ENCODE measurements around the gene NOP53.
"Not testable (repeated sequence)": the region's sequence is repeated elsewhere in the genome, so short reads cannot be mapped to it uniquely, and the experiment has no call there.

The NOP53 gene

DNA sequence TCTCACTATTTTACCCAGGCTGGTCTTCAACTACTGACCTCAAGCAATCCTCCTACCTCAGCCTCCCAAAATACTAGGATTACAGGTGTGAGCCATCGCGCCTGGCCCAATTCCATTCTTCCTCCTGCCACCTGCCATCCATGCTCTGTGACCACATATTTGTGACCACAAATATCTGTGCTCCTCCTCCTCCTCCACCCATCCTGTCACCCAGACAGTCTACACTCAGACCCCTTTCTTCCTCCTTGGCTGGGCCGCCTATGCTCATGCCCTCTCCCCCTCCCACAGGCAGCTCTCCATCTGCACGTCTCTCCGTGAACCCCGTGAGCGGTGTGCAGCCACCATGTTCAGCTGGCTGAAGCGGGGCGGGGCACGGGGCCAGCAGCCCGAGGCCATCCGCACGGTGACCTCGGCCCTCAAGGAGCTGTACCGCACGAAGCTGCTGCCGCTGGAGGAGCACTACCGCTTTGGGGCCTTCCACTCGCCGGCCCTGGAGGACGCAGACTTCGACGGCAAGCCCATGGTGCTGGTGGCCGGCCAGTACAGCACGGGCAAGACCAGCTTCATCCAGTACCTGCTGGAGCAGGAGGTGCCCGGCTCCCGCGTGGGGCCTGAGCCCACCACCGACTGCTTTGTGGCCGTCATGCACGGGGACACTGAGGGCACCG lies 28.9 kb upstream of the NOP53 start:
- no peak for DNase-seq (ENCODE audit: low read depth, low spot score)
- TF ChIP-seq, protein P1, sequence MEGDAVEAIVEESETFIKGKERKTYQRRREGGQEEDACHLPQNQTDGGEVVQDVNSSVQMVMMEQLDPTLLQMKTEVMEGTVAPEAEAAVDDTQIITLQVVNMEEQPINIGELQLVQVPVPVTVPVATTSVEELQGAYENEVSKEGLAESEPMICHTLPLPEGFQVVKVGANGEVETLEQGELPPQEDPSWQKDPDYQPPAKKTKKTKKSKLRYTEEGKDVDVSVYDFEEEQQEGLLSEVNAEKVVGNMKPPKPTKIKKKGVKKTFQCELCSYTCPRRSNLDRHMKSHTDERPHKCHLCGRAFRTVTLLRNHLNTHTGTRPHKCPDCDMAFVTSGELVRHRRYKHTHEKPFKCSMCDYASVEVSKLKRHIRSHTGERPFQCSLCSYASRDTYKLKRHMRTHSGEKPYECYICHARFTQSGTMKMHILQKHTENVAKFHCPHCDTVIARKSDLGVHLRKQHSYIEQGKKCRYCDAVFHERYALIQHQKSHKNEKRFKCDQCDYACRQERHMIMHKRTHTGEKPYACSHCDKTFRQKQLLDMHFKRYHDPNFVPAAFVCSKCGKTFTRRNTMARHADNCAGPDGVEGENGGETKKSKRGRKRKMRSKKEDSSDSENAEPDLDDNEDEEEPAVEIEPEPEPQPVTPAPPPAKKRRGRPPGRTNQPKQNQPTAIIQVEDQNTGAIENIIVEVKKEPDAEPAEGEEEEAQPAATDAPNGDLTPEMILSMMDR (IDR thresholded peaks at IDR 0.05; ENCODE audit: insufficient read depth, low read length, missing control alignments), result no peak
- CTCF ChIA-PET, result interaction anchor here (1.3 to 23.7 kb wide), 8 partner anchors 9 to 281 kb away, joined by 4 to 867 read pairs (median 33); partner anchors contain the start of gene NOP53
- POLR2A ChIA-PET, result interaction anchor here (0.7 to 3.6 kb wide), 5 partner anchors 8 to 29 kb away, joined by 3 to 75 read pairs (median 5); partner anchors contain the start of gene NOP53
- peak overlapping the region; percentile 9 for H3K4me3 ChIP-seq (ENCODE audit: low read depth, low read length)

DNA sequence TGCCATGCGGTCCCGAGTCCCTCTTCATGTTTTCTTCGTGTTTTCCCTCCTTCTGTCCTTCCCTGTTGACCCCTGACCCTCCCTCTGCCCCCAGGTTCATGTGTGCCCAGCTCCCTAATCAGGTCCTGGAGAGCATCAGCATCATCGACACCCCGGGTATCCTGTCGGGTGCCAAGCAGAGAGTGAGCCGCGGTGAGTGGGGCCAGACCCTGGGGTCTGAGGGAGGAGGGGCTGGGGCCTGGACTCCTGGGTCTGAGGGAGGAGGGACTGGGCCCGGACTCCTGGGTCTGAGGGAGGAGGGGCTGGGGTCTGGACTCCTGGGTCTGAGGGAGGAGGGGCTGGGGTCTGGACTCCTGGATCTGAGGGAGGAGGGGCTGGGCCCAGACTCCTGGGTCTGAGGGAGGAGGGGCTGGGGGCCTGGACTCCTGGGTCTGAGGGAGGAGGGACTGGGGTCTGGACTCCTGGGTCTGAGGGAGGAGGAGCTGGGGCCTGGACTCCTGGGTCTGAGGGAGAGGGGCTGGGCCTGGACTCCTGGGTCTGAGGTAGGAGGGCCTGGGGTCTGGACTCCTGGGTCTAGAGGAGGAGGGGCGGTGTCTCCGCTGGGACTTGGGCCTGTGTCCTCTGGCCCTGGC lies 26.8 kb upstream of the NOP53 start:
- peak overlapping the region; percentile 31 for H3K4me3 ChIP-seq (ENCODE audit: low read depth, low read length)
- POLR2A ChIA-PET, result interaction anchor here (0.9 to 3.6 kb wide), 10 partner anchors 8 to 39 kb away, joined by 3 to 75 read pairs (median 5); partner anchors contain the start of gene NOP53
- not testable (repeated sequence) for DNase-seq (ENCODE audit: low read depth, low spot score)
- CTCF ChIA-PET, result interaction anchor here (0.7 to 23.7 kb wide), 6 partner anchors 11 to 283 kb away, joined by 3 to 867 read pairs (median 10); partner anchors contain the start of gene NOP53

DNA sequence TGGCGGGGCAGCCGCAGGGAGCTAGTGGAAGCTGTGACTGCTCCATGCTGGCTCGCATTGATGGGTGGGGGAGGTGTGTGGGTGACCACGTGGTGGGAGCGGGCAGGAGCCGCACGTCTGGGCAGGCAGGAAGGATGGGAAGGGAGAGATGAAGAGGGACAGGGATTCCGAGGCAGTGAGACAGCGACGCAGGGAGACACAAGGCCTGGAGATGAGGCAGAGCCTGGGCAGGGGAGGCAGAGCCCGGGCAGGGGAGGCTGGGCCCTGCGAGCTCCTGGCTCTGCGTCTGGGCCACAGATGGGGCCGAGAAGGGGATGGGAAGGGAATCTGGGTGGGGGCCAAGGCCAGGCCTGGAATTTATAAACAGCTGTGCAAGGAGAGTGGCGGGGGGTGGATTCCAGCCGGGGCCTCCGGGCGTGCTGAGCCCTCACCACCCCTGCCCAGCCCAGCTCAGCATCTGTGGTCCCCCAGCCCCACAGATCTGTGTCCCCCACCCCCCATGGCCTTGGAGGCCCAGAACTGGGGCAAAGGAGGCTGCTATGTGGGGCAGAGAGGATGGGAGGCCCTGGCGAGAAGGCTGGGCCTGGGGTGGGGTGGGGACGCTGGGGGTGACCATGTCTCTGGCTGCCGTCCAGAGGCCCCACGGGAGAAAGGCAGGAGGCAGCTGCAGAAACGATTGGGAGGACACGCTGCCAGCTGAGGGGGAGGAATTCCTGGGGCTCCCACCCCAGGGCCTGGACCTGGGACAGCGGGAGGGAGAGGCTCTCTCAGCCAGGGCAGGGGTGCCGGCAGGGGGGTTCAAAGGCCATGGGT lies 26.1 kb upstream of the NOP53 start:
- ChIA-PET POLR2A (interaction anchor here (0.6 to 3.6 kb wide), 11 partner anchors 8 to 291 kb away, joined by 3 to 75 read pairs (median 5); partner anchors contain the start of gene NOP53), CTCF (interaction anchor here (0.7 to 4.2 kb wide), 6 partner anchors 10 to 283 kb away, joined by 3 to 20 read pairs (median 4); partner anchors contain the start of gene NOP53)
- TF ChIP-seq, protein P1 (IDR thresholded peaks at IDR 0.05; ENCODE audit: insufficient read depth, low read length, missing control alignments), result no peak
- H3K4me3 ChIP-seq (ENCODE audit: low read depth, low read length), result peak overlapping the region; percentile 46
- peak; percentile 98 for DNase-seq (ENCODE audit: low read depth, low spot score)

DNA sequence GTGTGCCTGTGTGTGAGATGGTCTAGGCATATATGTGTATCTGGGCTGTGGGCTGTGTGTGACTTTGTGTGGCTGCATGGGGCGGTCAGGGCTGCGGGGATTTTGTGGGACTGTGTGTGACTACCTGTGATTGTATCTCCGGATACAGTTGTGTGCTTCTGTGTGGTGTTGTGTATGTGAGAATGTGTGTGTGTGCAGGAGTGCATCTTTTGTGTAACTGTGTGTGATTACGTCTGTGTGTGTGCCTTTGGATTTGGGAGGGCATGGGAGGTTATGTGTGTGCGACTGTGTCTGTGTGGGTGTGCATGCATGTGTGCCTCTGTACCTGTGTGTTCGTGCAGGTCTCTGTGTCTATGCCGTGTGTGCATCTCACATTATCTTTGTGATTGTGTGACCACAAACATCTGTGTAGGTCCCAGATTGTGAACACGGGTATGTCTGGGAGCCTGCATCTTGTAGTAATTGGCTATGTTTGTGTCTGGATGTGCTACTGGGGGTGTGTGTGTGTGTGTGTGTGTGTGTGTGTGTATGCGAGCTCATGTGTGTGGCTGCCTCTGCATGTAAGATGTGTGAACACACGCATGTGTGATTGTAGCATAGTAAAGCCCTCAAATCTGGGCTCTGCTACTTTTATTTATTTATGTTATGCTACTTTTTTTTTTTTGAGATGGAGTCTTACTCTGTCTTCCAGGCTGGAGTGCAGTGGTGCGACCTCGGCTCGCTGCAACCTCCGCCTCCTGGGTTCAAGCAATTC lies 24.5 kb upstream of the NOP53 start:
- ChIA-PET CTCF (interaction anchor here (1.8 kb wide), 1 partner anchor 8 kb away, joined by 5 read pairs; no protein-coding TSS in a partner anchor), POLR2A (interaction anchor here (1.6 to 3.7 kb wide), 2 partner anchors 18 to 22 kb away, joined by 4 to 32 read pairs; no protein-coding TSS in a partner anchor)
- DNase-seq (ENCODE audit: low read depth, low spot score), result no peak
- TF ChIP-seq, protein P1 (IDR thresholded peaks at IDR 0.05; ENCODE audit: insufficient read depth, low read length, missing control alignments), result no peak
- H3K4me3 ChIP-seq (ENCODE audit: low read depth, low read length), result 0 out of 2 replicates have a peak overlapping the region, but pooled peaks have one; percentile 8

DNA sequence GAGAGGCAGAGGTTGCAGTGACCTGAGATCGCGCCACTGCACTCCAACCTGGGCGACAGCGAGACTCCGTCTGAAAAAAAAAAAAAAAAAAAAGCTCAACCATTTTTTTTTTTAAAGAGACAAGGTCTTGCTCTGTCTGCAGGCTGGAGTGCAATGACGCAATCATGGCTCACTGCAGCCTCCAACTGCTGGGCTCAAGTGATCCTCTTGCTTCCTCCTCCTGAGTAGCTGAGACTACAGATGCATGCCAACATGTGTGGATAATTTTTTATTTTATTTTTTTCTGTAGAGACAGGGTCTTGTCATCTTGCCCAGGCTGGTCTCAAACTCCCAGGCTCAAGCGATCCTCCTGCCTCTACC lies 21.8 kb upstream of the NOP53 start:
- no peak for DNase-seq (ENCODE audit: low read depth, low spot score)
- POLR2A ChIA-PET, result interaction anchor here (0.7 to 3.7 kb wide), 7 partner anchors 8 to 27 kb away, joined by 3 to 32 read pairs (median 7); partner anchors contain the start of genes EHD2 and NOP53
- TF ChIP-seq, protein P1 (IDR thresholded peaks at IDR 0.05; ENCODE audit: insufficient read depth, low read length, missing control alignments), result no peak
- CTCF ChIA-PET, result interaction anchor here (1.4 to 3.7 kb wide), 5 partner anchors 10 to 332 kb away, joined by 3 to 22 read pairs (median 7); partner anchors contain the start of genes EHD2 and NOP53
- no peak overlapping the region for H3K4me3 ChIP-seq (ENCODE audit: low read depth, low read length)

Measured in AG04449 (cell line).